NCI-H1092 treated with DMSO at 0.1 percent for 48 hours (cell line): ENCODE data around the gene TRIM66.

Experiments used
- DNase-seq: peaks from one replicate; lab custom pipeline; 2025; lab: John Stamatoyannopoulos, UW

TRIM66 gene

GRCh38 chr11:8714622-8715225 lies 32.3 kb upstream of the TRIM66 start:
- no peak for DNase-seq

- no peak for DNase-seq
These were observed 31.4 kb upstream of the TRIM66 start for GRCh38 chr11:8713760-8714454.

GRCh38 chr11:8712506-8712905 lies 30.0 kb upstream of the TRIM66 start:
- no peak for DNase-seq

GRCh38 chr11:8711895-8712442 lies 29.5 kb upstream of the TRIM66 start:
- no peak for DNase-seq

DNA sequence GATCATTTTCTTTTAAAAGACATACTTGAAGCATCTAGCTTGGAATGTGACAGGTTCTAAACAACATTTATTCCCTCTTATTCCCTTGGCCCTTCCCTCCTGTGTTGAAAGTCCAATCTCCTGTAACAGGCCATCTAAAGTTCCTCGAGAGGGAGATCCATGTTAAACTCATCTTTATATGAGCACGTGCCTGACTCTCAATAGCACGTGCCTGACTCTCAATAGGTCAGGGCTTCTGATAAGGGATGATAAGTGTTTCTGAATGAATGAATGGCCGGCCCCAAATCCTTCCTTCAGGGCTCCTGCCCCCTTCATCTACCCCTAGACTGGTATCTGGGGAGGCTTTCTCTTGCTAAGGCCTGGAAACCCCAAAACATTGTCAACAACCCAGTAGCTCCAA lies 27.3 kb upstream of the TRIM66 start:
- DNase-seq: no peak

DNA sequence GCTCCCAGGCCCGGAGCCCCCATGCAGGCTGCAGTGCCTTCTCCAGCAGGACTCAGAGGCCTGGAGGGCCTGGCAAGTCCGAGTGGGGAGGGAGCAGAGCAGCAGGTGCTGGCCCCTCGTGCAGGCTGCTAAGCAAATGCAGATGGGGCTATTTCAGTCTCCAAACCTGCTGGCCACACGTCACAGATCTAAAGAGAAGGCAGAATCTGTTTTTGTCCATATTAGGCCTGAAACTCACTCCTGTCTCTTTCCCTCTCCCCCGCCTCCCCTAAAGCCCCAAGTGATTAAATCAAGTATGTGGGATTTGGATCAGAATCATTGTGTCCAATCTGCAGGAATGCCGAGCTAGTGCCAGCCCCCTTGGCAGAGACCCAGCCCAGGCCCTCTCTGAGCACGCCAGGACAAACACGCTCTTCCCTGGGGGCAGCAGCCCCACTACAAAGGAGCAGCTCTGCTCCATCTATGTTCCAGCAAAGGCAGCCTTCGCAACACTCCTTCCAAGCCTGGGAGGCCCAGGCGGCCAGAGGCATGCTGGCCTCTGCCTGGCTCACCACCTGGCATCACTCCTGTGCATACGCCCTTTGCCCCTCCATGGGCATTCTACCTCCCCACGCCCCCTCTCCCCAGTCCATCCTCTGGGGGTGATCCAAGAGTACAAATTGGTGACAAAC lies 26.7 kb upstream of the TRIM66 start:
- DNase-seq: peak; percentile 10

DNA sequence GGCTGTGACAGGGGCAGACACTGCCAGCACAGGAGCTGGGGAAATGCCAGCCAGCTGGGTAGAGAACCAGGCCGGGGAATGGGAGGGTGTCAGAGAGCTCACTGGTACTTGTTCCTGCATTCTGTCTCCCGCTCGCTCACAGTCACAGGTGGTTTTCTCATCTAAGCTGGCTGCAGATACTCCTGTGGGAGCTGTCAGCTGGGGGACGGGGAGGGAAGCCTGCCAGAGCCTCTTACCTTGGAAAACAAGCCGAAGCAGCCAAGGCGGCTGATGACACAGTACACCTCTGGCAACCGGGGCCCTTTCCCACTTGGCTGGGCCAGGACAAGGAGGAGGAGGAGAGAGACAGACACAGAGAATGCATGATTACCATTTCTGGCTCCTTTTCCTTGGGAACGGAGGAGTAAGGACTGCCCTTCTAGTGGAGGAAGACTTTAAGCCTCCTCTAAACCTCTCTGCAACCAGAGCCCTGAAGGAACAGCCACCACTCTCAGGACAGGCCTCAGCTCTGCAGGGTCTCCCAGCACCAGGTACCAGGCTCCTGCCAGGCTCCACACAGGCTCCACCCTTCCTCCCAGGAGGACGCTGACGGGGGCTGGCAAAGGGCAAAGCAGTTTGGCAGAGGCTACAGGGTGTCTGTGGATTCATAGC lies 25.2 kb upstream of the TRIM66 start:
- peak; percentile 77 for DNase-seq

DNA sequence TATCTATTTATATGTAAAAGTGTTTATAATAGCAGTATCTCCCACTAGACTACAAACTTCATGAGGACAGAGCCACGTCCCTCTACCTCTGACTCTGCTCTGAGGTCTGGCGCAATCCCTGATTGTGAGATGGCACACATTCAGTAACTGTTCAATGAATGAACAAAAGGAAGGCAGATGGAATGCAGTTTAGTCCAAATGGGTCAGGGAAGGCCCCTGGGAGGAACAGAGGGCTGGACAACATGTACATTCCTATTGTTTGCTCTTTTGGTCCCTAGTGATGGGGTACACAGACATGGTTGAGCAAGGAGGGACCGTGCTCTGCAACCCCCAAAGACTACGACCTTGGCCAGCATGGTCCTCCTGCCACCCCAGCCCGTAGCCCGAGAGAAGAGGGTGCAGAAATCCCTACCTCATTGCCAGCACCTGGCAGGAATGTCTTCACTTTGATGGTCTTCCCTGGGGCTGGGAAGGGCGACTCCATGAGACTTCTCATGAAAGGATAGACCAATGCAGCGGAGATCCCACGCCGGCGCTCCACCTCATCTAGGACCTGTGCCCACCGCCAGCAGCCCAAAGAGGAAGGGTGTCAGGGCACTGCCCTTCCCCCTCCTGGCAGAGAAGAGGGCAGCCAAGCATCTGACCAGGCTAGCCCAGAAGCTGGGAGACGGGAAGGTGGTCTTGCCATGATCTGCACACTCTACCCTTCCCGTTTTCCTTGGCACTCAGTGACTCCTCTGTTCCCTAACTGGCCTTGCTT lies 24.4 kb upstream of the TRIM66 start:
- no peak for DNase-seq

GRCh38 chr11:8705146-8705545 lies 22.7 kb upstream of the TRIM66 start:
- DNase-seq: no peak

GRCh38 chr11:8704136-8704535 lies 21.7 kb upstream of the TRIM66 start:
- no peak for DNase-seq

GRCh38 chr11:8702598-8702915 lies 20.1 kb upstream of the TRIM66 start:
- no peak for DNase-seq

DNA sequence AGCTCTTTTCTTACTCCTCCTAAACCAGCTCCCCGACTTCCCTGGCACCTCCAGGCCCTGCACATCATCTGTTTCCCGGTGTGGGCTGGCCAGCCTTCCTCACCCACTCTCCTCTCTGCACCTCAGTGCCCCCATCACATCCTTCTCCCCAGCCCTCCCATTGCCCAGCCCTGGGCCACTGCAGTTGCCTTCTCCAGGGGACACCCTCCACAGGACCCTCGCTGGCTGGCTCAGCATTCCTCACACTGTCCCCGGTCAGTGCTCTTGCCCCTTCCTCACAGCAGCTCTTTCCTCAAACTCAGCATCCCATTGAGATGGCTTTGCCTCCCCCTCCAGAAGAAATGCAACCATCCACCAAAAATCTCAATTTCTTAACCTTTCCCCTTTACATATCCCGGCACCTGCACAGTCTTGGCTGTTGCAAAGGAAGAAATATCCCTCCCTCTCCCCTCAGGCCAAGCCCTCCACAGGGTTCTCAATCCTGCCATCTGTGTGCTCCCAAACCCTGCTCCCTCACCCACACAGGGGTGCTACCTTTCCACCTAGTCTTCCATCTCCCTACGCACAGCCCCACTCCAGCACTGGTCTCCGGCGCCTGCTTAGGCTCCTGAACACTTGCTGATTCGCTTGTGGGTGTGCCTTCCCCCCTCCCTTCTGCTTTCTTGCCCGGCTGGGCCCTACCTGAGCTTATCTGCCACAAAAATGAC lies 19.6 kb upstream of the TRIM66 start:
- no peak for DNase-seq

DNA sequence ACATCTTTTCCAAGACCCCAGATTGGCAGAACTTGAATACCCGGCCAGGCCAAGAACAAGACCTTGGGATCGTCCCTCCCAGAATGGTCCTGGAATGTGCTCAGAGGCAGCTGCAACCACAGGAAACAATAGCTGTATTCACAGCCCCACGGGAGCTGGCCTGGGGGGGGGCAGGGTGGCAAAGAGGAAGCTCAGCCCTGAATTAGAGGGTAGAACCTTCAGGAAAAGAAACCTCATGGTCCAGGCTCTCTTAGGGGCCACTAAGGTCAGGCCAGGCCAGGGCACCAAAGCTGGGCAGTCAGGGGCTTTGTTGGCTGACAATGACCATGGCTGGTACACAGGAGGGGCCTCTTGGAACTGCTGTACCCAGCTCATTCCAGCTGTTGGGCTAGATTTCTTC lies 17.4 kb upstream of the TRIM66 start:
- no peak for DNase-seq

GRCh38 chr11:8698917-8699441 lies 16.5 kb upstream of the TRIM66 start:
- DNase-seq: no peak

- no peak for DNase-seq
These were observed 15.9 kb upstream of the TRIM66 start for GRCh38 chr11:8698379-8698851.

GRCh38 chr11:8697054-8697453 lies 14.6 kb upstream of the TRIM66 start:
- no peak for DNase-seq

DNA sequence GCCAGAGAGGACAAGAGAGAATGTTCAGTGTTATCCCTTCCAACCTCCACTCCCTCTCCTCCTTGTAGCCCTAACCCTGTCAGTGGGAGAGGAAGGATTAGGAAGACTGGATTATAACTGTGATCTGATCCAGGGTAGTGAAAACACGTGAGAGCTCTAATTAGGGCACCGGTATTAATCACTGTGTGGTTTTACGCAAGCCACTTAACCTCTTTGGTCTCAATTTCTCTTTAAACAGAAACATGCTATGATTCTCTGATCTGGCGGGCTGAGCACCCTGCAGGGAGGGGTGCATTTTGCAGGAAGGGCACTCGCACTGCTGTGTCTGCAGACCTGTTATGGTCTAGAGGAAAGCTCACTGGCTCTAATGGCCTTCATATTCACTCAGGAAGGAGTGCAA lies 11.7 kb upstream of the TRIM66 start:
- no peak for DNase-seq

- no peak for DNase-seq
These were observed 11.1 kb upstream of the TRIM66 start for GRCh38 chr11:8693555-8693954.

- DNase-seq: no peak
These were observed 10.6 kb upstream of the TRIM66 start for GRCh38 chr11:8693010-8693551.

DNA sequence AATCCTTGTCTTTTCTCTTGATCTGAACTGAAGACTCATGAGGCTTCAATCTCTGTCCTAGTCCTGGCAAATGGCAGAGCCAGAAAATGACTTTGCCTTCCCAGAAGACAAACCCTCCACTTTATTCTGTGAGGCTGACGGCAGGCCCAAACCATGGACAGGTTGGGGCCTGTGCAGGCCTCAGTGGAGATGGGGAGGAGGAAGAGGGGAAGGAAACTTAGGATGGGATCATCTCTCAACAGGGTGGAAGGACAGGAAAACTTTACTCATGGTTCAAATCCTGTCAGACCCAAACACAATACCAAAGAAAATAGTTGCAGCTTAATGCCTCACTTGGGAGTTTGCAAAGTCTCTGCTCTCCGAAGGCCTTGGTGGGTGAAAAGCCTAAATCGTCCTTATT lies 10.0 kb upstream of the TRIM66 start:
- no peak for DNase-seq

DNA sequence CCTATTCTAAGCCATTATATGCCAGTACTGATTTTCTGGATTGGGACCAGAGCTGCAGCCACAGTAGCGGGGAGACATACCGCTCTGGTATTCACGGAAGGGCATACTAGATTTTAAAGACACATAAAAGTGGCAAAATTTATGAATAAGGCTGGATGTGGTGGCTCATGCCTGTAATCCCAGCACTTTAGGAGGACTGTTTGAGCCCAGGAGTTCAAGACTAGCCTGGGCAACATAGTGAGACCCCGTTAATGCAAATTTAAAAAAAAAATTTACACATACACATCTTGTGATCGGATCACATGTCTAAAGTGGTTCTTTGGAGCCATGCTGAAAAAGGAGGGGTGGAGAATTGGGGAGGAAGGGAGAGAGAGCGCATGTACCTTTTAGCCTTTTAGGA lies 9.1 kb upstream of the TRIM66 start:
- no peak for DNase-seq
